Activated gamma-delta T cell treated with Interleukin-2 at 50 U/mL for 16 hours (primary cell): ENCODE measurements around the gene TNIP1.

Experiments used
- DNase-seq: peaks from one replicate; pipeline ENCODE4 v3.0.0-alpha.2; 2020

The TNIP1 gene

GRCh38 chr5:151063142-151063989 is 17.5 kb downstream of the TNIP1 start:
- DNase-seq: no peak

- no peak for DNase-seq
These were observed 18.3 kb downstream of the TNIP1 start for GRCh38 chr5:151062405-151063141.

DNA sequence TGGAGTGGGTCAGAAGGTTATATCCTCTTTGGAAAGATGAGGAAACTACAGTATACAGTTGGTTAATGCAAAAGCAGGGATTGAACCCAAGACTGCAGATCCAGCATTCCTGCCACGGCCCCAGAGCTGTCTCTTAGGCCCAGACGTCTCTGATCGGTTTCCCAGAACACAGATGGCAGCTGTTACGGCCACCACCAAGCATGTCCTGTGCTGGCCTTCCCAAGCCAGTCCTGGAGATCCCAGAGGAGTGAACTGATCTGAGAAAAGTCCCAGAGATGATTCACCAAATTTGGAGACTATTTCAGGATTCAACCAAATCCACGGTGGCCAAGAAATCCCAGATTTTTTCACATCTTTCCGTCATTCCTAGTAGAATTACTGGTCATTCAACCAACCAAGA is 20.1 kb downstream of the TNIP1 start:
- no peak for DNase-seq

DNA sequence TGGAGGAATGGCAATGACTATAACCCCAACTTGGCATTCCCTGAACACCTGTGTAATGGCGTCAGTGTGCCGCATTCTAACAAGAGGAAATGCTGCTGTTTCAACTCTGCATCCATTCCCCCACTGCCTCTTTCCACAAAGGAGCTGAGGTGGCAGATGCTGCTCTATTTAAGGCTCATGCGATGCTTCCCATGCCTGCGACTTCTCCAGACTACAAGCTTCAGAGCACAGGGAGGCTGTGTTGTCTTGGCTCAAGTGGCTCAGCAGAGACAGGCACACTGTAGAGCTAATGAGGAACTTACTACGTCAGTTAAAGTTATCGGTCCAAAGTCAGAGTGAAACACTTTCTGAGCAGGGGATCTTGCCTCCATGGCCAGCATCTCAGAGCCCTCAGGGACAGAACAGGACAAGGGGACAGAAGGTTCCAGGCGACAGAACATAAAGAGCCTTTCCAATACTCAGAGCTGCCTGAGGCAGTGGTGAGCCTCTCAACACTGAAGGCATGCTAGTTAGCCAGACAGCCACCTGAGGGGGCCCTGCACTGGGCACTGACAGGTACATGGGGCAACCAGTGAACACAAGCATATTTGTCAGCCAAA is 21.8 kb downstream of the TNIP1 start:
- DNase-seq: no peak

DNA sequence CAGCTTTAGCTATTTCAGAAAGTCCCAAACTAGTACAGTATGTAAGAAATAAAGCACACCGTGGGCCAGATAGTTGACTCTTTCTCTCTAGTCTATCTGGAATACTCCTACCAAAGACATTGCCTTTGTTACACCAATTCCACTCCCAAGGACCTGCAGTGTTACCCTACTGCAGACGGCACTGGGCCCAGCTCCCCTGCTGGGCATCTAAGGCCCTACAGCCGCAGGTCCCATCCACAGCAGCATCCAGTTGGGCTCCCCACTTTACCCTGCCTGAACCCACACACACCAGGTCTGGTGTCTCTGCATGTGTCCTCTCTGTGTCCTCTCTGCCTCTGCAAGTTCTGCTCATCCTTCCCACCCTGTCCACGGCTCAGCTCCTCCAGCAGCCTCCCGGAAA is 22.5 kb downstream of the TNIP1 start:
- DNase-seq: no peak

- no peak for DNase-seq
These were observed 24.2 kb downstream of the TNIP1 start for GRCh38 chr5:151056379-151057325.

DNA sequence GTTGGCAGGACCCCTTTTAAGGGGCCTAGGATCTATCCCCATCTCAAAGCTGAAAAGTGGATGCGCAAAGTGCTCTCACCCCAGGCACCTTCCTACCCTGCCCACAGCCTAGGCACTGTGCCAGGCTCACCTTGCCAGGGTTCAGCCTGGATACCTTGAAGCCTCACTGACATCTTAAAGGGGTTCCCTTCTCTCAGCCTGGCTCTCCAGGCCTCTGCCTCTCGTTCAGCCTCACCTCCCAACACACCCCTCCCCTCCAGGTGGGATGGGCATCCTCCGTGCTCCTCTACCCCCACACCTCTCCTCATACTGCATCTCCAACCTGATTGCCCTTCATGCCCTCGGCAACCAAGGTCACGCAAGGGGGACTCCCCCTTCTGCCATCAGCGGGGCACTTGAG is 25.5 kb downstream of the TNIP1 start:
- no peak for DNase-seq

DNA sequence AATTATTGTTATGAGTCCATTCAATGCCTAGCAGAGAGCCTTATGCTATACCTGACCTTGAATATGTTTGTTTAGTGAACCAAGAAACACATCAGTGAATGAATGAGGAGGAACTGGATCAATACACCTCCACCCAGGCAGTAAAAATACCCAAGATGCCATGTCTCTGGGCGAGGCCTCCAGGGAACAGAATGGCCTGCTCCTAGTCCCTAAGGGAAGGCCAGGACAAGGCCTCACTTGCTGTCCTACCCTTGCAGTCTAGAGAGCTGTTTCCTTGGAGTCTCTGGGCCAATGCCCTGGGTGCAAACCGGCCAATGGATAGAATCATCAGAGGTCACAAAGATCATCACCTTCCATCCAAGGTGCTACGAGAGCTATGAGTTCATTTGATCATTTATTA is 26.1 kb downstream of the TNIP1 start:
- DNase-seq: no peak

DNA sequence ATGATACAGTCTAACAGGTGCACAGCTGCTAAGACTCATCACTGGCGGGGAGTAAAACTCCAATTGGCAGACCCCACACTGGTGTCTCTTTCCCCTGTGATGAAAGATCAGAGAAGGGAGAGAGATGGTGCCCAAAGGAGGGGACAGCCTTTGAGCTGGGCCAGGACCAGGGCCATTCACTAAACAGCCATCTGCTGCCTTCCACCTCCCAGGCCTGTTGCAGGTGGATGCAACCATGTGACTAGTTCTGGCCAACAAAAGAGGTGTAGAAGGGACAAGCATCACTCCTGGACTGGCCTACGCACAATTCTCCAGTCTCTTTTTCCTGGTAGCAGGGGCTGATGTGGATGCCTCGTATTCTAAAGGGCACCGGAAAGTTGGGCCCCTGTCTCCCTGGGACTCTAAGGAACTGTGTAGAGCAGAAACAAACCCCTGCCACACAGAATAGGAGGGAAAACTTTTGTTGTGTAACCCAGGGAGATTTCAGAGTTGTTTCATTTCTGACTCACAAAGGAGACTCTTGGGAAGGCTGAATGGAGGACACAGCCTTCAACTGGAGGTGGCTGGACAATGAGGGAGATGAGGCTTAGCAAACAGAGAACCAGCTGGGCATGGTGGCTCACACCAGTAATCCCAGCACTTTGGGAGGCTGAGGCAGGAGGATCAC is 26.9 kb downstream of the TNIP1 start:
- no peak for DNase-seq

GRCh38 chr5:151052836-151053235 is 28.0 kb downstream of the TNIP1 start:
- DNase-seq: no peak

DNA sequence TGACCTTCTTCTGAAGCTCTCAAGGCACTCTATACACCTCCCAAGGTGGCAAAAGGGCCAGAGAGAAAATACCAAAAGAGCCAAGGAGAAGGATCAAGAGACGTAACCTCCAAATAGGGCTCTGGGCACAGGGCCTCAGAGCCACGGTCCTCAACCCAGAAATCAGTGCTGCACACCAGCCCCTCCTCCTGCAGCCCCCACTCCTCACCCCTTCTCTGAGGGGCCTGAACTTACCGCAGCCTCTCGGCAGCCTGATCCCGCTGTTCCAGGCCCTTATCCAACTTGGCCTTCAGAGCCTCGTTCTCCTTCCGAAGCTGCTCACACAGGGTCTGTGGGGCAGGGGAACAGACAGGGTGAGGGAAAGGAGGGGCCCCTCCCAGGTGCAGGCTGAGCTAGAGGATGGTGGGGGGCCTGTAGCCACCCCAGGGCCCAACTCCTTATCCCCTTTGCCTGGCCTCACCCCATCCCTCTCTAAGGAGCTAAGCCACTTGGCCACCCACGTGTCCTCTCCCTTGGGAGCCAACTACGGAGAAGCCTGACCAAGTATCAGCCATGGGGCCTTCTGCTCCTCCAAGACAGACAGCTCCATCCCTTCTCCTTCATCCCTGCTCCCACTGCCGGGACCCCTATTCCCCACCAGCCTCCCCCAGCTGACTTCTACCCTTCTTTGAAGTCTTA is 28.8 kb downstream of the TNIP1 start:
- DNase-seq: no peak

DNA sequence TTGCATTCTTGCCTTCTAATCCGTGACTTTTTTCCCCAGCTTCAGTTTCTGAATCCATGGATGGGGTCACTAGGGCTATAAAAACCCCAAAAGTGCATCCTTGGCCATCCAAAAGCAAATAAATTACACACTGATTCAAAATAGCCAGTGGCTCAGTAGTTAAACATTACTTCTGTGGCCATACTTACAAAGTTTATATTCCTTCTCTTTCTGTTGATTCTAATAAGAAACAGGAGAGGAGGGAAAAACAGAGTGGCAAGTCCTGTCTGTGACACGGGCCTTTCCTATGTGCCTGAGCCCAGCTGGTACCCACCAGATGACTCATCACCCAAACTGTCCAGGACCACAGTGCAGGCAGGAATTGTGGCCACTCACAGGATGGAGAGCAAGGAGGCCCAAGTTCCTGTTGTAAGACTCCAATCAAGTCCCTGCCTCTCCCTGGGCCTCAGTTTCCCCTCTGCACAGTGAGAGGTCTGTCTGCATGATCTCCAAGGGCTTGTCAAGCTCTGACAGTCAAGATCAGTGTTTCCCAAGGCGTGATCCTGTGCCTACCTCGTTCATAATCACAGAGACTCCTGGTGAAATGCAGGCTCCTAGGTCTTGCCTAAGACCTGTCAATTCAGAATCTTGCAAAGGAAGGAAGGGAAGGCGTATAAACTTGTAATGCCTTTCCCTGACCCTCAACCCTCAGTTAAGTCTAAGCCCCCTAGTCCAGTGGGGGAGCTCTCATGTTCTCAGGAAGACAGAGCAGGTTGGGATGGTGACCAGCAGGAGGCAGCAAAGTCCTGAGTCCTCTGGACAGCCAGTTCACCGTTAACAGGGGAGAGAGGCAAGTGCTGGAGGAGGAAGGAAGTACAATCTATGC is 29.5 kb downstream of the TNIP1 start:
- DNase-seq: peak; percentile 71

GRCh38 chr5:151048526-151048925 is 32.3 kb downstream of the TNIP1 start:
- no peak for DNase-seq

GRCh38 chr5:151047814-151048425 is 32.9 kb downstream of the TNIP1 start:
- no peak for DNase-seq

DNA sequence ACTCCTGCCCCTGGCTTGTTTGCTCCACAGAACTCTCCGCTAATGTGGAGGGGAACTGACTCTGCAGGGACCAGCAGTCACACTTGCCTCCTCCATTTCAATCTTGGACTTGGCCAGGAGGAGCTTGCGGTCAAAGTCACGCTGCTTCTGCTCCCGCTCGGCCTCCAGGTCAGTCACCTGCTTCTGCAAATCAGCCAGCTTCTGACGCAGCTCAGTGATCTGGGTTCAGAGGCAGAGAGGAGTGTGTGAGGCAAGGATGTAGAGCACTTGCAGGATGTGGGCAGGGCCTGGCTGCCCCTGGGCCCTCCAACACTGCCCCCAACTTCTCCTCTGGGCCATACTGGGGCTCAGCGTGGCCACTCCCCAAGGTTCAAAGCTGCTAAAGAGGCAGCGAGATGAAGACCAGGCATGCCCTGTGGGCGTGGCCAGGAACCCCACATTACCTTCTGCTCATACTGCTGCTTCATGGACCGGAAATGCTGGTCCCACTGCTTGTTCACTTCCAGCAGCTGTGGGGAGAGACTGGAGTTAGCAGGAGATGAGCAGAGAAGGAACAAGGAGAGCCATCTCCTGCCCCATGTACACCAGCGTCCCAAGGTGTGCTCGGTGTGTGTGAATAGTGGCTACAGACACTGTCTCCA is 38.3 kb downstream of the TNIP1 start:
- no peak for DNase-seq

DNA sequence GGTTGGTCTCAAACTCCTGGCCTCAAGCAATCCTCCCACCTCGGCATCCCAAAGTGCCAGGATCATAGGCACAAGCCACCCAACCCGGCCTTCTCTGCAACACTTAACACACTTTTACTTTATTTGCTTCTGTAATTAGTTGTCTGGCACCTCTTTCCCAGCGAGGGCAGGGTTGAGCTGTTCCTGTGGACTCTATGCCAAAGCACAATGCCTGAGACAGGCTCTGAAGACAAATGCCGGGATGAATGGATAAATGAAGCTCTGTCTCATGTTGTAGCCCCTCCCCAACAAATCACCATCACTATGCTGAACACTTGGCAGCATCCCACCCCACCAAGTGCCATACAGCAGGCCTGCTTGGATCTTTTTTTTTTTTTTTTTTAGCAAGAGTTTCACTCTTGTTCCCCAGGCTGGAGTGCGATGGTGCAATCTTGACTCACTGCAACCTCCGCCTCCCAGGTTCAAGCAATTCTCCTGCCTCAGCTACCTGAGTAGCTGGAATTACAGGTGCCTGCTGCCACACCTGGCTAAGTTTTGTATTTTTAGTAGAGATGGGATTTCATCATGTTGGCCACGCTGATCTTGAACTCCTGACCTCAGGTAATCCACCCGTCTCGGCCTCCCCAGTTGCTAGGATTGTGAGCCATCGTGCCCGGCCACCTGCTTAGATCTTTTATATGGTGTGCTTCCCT is 39.1 kb downstream of the TNIP1 start:
- no peak for DNase-seq

GRCh38 chr5:151040211-151040747 is 40.6 kb downstream of the TNIP1 start:
- no peak for DNase-seq

DNA sequence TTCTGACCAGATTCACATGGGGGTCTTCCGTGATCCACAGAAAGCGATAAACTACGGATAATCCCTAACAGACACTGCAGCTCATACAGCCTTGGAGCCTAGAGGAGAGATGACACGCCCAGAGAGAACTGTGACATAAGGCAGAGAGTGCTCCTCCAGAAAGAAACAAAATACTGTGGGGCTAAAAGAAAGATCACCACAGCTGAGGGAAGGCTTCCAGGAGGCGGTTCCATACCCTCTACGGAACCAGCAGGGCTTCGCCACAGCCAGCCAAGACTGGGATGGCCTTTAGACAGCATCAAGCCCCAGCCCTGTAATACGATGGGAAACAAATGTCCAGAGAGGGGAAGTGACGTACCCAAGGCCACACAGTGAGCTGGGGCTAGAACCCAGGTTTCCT is 41.2 kb downstream of the TNIP1 start:
- DNase-seq: no peak

GRCh38 chr5:151038801-151039238 is 42.0 kb downstream of the TNIP1 start:
- no peak for DNase-seq
